ENCODE results near the gene SPRR2D. TPM values are rescaled to one million over a fixed set of nuclear protein-coding genes. Genes with fewer than 3 reads are reported as not detected.

Gene SPRR2D
- total RNA-seq, 1 donor from 2014 or later = not detected

GRCh38 chr1:153000294-153000693 lies 40.6 kb downstream of the SPRR2D start:
- Histone ChIP-seq H3K27ac (no peak overlapping the region), H3K4me3 (no peak overlapping the region), H3K4me1 (no peaks in the 10 kb centered on the region), H3K27me3 (ENCODE audit: low read depth) (no peaks in the 10 kb centered on the region), H3K36me3 (no peaks in the 10 kb centered on the region), H3K9me3 (no peaks in the 10 kb centered on the region)
- DNase-seq (no peak), ATAC-seq (no peak)
- intact Hi-C loops (cut with DNase I) = no loop called here
- no peak for TF ChIP-seq CTCF (IDR thresholded peaks at IDR 0.05)

- H3K9me3 ChIP-seq = no peaks in the 10 kb centered on the region
- no peaks in the 10 kb centered on the region for H3K27me3 ChIP-seq (ENCODE audit: low read depth)
- ATAC-seq = no peak
- no peaks in the 10 kb centered on the region for H3K4me1 ChIP-seq
- DNase-seq = no peak
- H3K36me3 ChIP-seq = no peaks in the 10 kb centered on the region
- intact Hi-C loops (cut with DNase I) = no loop called here
- no peak for TF ChIP-seq CTCF (IDR thresholded peaks at IDR 0.05)
- no peak overlapping the region for H3K27ac ChIP-seq
- no peak overlapping the region for H3K4me3 ChIP-seq
Measured at GRCh38 chr1:152999818-153000217, 41.1 kb downstream of the SPRR2D start.

- no peak for ATAC-seq
- TF ChIP-seq CTCF (IDR thresholded peaks at IDR 0.05) = no peak
- DNase-seq = no peak
- H3K27me3 ChIP-seq (ENCODE audit: low read depth) = no peaks in the 10 kb centered on the region
- no peak overlapping the region for H3K27ac ChIP-seq
- intact Hi-C loops (cut with DNase I) = no loop called here
- no peak overlapping the region for H3K4me3 ChIP-seq
- H3K4me1 ChIP-seq = no peaks in the 10 kb centered on the region
- H3K36me3 ChIP-seq = no peaks in the 10 kb centered on the region
- no peaks in the 10 kb centered on the region for H3K9me3 ChIP-seq
Measured at GRCh38 chr1:152998476-152998875, 42.4 kb downstream of the SPRR2D start.

- Histone ChIP-seq H3K4me1 (no peaks in the 10 kb centered on the region), H3K36me3 (no peaks in the 10 kb centered on the region), H3K4me3 (no peak overlapping the region), H3K27me3 (ENCODE audit: low read depth) (no peaks in the 10 kb centered on the region), H3K9me3 (no peaks in the 10 kb centered on the region), H3K27ac (no peak overlapping the region)
- DNase-seq = no peak
- TF ChIP-seq CTCF (IDR thresholded peaks at IDR 0.05) = no peak
- no peak for ATAC-seq
- intact Hi-C loops (cut with DNase I) = no loop called here
Measured at GRCh38 chr1:152997901-152998300, 43.0 kb downstream of the SPRR2D start.

GRCh38 chr1:152996633-152997400 lies 44.1 kb downstream of the SPRR2D start:
- no peaks in the 10 kb centered on the region for H3K27me3 ChIP-seq (ENCODE audit: low read depth)
- no peak for DNase-seq
- H3K4me3 ChIP-seq = no peak overlapping the region
- H3K36me3 ChIP-seq = no peaks in the 10 kb centered on the region
- no peak overlapping the region for H3K27ac ChIP-seq
- TF ChIP-seq CTCF (IDR thresholded peaks at IDR 0.05) = no peak
- no peak for ATAC-seq
- no peaks in the 10 kb centered on the region for H3K9me3 ChIP-seq
- no peaks in the 10 kb centered on the region for H3K4me1 ChIP-seq
- intact Hi-C loops (cut with DNase I) = no loop called here

Data from lower lobe of right lung (tissue), 2 donors.